Stimulated activated CD8-positive, alpha-beta memory T cell treated with anti-CD3 and anti-CD28 coated beads, Interleukin-7, amount 100 ng/mL, for 48 hours (primary cell): Measurements from ENCODE around the gene BAMBI.
"Not testable (repeated sequence)": the region's sequence is repeated elsewhere in the genome, so short reads cannot be mapped to it uniquely, and the experiment has no call there.

Source experiments
- DNase-seq, 2 donors: peaks; one replicate each; pipeline ENCODE4 v3.0.0-alpha.2; 2020; ENCODE audit warnings: low read depth in 1 of 2; ENCODE audit errors: extremely low read depth in 1 of 2

BAMBI gene

GRCh38 chr10:28676968-28677887, at the start of gene BAMBI:
Gene BAMBI (plus strand): TSS chr10:28677521. CDS start chr10:28677898, 377 bp downstream.
- peak; percentile 80 to 86 for DNase-seq

- DNase-seq, result peak; percentile 33 to 37
Observed at GRCh38 chr10:28628184-28628893, 49.0 kb upstream of the BAMBI start.

GRCh38 chr10:28631896-28632583, 45.3 kb upstream of the BAMBI start:
- DNase-seq, result no peak

- DNase-seq, result no peak
Observed at GRCh38 chr10:28632584-28632945, 44.8 kb upstream of the BAMBI start.

- DNase-seq, result no peak
Observed at GRCh38 chr10:28633750-28634149, 43.6 kb upstream of the BAMBI start.

- DNase-seq, result no peak
Observed at GRCh38 chr10:28637346-28637745, 40.0 kb upstream of the BAMBI start.

GRCh38 chr10:28638392-28638791, 38.9 kb upstream of the BAMBI start:
- no peak for DNase-seq

GRCh38 chr10:28640551-28640950, 36.8 kb upstream of the BAMBI start:
- no peak for DNase-seq

GRCh38 chr10:28644647-28645046, 32.7 kb upstream of the BAMBI start:
- no peak for DNase-seq

- DNase-seq, result no peak
Observed at GRCh38 chr10:28652106-28652505, 25.2 kb upstream of the BAMBI start.

GRCh38 chr10:28652703-28653102, 24.6 kb upstream of the BAMBI start:
- DNase-seq, result no peak

- DNase-seq, result not testable (repeated sequence)
Observed at GRCh38 chr10:28658824-28659223, 18.5 kb upstream of the BAMBI start.

- DNase-seq, result no peak
Observed at GRCh38 chr10:28661035-28661434, 16.3 kb upstream of the BAMBI start.

GRCh38 chr10:28663576-28664368, 13.5 kb upstream of the BAMBI start:
- DNase-seq, result peak in 1 of 2 donors; percentile 48

GRCh38 chr10:28664369-28664740, 13.0 kb upstream of the BAMBI start:
- DNase-seq, result no peak

GRCh38 chr10:28666751-28667467, 10.4 kb upstream of the BAMBI start:
- DNase-seq, result no peak

- DNase-seq, result peak in 1 of 2 donors; percentile 30
Observed at GRCh38 chr10:28668363-28669226, 8.7 kb upstream of the BAMBI start.

GRCh38 chr10:28669227-28670173, 7.8 kb upstream of the BAMBI start:
- DNase-seq, result no peak
